RWPE2 (cell line): Measurements from ENCODE around the gene CPEB3.

Experiments used
- ATAC-seq: fragments of 200-7000 bp; cut with Tn5 transposase; 3 replicates; pipeline ENCODE4 v1.9.1; 2021; ENCODE audit warnings: low read depth
- DNase-seq: peaks from one replicate; pipeline ENCODE4 v3.0.0-alpha.2; 2020; ENCODE audit warnings: low spot score
- H3K27ac ChIP-seq: fragments of 450-650 bp; 2 replicates; pipeline ENCODE4 v1.5.1; 2017; ENCODE audit warnings: mild to moderate bottlenecking; ENCODE audit not compliant: poor library complexity, severe bottlenecking
- H3K27me3 ChIP-seq: fragments of 250-450 bp; sonication (Bioruptor Pico); 2 replicates; pipeline ENCODE4 v1.5.1; 2021; ENCODE audit warnings: mild to moderate bottlenecking, moderate library complexity; ENCODE audit not compliant: insufficient read depth, poor library complexity, severe bottlenecking
- H3K36me3 ChIP-seq: fragments of 250-450 bp; sonication (Bioruptor Pico); 2 replicates; pipeline ENCODE4 v1.5.1; 2020; ENCODE audit warnings: low read depth, mild to moderate bottlenecking, moderate library complexity
- H3K4me1 ChIP-seq: fragments of 250-450 bp; sonication (Bioruptor Pico); 2 replicates; pipeline ENCODE4 v1.5.1; 2021; ENCODE audit warnings: mild to moderate bottlenecking, moderate library complexity; ENCODE audit not compliant: insufficient read depth, poor library complexity, severe bottlenecking
- H3K4me3 ChIP-seq: fragments of 250-450 bp; sonication (Bioruptor Pico); 2 replicates; pipeline ENCODE4 v1.5.1; 2021; ENCODE audit warnings: mild to moderate bottlenecking, moderate library complexity; ENCODE audit not compliant: severe bottlenecking
- H3K9me3 ChIP-seq: fragments of 250-450 bp; sonication (Bioruptor Pico); 2 replicates; pipeline ENCODE4 v1.5.1; 2021; ENCODE audit warnings: mild to moderate bottlenecking, moderate library complexity; ENCODE audit not compliant: severe bottlenecking
- TF ChIP-seq, protein P1 (sequence below): fragments of 450-650 bp; IDR thresholded peaks from one replicate; pipeline ENCODE4 v1.5.1; 2017; ENCODE audit warnings: mild to moderate bottlenecking, moderate library complexity; ENCODE audit not compliant: poor library complexity, severe bottlenecking

The CPEB3 gene

DNA sequence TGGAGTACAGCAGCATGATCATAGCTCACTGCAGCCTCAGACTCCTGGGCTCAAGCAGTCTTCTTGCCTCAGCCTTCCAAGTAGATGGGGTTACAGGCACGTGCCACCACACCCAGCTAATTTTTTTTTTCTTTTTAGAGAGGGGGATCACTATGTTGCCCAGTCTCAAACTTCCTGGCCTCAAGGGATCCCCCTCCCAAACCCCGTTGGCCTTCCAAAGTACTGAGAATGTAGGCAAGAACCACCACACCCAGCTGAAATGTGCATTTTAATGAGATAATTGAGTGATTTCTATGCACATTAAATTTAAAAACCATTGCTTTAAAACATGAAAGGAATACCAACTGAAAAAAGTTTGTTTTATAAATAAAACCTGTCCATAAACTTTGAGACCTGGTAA is 25.7 kb upstream of the CPEB3 start:
- Histone ChIP-seq H3K27me3 (no peaks in the 10 kb centered on the region), H3K4me1 (no peaks in the 10 kb centered on the region), H3K36me3 (peaks cover 28% of the 10 kb centered on the region), H3K9me3 (no peaks in the 10 kb centered on the region), H3K4me3 (no peak overlapping the region), H3K27ac (no peak overlapping the region)
- DNase-seq (no peak), ATAC-seq (no peak)
- TF ChIP-seq, protein P1, sequence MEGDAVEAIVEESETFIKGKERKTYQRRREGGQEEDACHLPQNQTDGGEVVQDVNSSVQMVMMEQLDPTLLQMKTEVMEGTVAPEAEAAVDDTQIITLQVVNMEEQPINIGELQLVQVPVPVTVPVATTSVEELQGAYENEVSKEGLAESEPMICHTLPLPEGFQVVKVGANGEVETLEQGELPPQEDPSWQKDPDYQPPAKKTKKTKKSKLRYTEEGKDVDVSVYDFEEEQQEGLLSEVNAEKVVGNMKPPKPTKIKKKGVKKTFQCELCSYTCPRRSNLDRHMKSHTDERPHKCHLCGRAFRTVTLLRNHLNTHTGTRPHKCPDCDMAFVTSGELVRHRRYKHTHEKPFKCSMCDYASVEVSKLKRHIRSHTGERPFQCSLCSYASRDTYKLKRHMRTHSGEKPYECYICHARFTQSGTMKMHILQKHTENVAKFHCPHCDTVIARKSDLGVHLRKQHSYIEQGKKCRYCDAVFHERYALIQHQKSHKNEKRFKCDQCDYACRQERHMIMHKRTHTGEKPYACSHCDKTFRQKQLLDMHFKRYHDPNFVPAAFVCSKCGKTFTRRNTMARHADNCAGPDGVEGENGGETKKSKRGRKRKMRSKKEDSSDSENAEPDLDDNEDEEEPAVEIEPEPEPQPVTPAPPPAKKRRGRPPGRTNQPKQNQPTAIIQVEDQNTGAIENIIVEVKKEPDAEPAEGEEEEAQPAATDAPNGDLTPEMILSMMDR, result no peak

DNA sequence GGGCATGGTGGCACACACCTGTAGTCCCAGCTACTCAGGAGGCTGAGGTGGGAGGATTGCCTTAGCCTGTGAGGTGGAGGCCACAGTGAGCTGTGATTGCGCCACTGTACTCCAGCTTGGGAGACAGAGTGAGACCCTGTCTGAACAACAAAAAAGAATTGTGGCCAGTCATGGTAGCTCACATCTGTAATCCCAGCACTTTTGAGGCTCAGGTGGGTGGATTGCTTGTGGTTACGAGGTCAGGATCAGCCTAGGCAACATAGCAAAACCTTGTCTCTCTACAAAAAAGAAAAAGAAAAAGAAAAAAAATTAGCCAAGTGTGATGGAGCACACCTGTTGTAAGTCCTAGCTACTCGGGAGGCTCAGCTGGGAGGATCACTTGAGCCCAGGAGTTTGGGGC is 22.9 kb upstream of the CPEB3 start:
- Histone ChIP-seq H3K4me3 (no peak overlapping the region), H3K27ac (no peak overlapping the region), H3K36me3 (peaks cover 48% of the 10 kb centered on the region), H3K9me3 (no peaks in the 10 kb centered on the region), H3K4me1 (no peaks in the 10 kb centered on the region), H3K27me3 (no peaks in the 10 kb centered on the region)
- DNase-seq (no peak), ATAC-seq (no peak)
- TF ChIP-seq, protein P1, result no peak

DNA sequence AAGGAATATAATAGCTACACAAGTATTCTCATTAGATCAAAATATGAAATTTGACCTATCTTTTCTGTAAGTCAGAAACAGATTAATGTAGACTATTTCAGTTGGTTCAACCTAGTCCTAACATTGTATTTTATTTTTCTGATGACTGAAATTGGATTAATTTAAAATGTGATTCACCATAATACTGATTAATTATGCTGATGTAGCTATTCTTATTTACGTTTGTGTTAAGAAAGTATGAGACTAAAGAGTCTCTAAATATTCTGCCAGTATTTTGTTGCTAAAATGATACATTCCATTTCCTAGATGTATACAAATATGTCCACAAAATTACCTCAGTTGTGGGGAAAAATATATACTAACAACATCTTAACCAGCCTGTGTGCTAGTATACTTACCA is 18.4 kb upstream of the CPEB3 start:
- TF ChIP-seq, protein P1, result no peak
- Histone ChIP-seq H3K27ac (no peak overlapping the region), H3K9me3 (no peaks in the 10 kb centered on the region)

DNA sequence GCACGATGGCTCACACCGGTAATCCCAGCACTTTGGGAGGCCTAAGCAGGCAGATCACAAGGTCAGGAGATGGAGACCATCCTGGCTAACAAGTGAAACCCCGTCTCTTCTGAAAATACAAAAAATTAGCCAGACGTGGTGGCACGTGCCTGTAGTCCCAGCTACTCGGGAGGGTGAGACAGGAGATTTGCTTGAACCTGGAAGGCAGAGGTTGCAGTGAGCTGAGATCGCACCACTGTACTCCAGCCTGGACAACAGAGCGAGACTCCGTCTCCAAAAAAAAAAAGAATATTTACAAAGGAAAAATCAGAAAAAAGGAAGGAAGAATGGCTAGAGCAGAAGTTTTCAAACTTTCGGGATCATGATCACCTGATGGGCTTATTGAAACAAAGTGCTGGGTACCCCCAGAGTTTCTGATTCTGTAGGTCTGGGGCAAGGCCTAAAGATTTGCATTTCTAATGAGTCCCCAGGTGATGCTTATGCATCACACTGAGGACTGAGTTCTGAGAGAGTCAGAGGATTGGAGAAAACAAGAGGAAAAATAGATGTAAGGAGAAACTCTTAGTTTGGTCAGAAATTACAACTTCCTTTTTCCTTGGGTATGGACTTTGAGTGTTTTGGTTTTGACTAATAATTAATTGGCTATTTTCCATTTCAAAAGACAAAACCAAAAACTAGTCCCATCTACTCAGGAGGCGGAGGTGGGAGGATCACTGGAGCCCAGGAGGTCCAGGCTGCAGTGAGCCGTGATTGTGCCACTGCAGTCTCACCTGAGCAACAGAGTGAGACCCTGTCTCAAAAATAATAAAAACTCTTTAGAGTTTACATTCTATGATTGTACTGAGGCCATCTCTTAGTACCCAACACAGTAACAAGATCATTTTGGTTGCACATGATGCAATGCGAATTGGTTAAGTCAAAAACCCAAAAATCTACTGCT is 14.5 kb upstream of the CPEB3 start:
- no peak for ATAC-seq
- H3K27ac ChIP-seq, result no peak overlapping the region
- DNase-seq, result no peak
- H3K9me3 ChIP-seq, result no peaks in the 10 kb centered on the region
- TF ChIP-seq, protein P1, result no peak
- H3K27me3 ChIP-seq, result no peaks in the 10 kb centered on the region
- no peaks in the 10 kb centered on the region for H3K4me1 ChIP-seq
- peaks cover 37% of the 10 kb centered on the region for H3K36me3 ChIP-seq
- no peak overlapping the region for H3K4me3 ChIP-seq

More for the DNA sequence above, 18.4 kb upstream of the CPEB3 start:
- Histone ChIP-seq H3K36me3 (peaks cover 44% of the 10 kb centered on the region), H3K27me3 (no peaks in the 10 kb centered on the region), H3K4me3 (no peak overlapping the region), H3K4me1 (no peaks in the 10 kb centered on the region)
- ATAC-seq, result no peak
- DNase-seq, result no peak

DNA sequence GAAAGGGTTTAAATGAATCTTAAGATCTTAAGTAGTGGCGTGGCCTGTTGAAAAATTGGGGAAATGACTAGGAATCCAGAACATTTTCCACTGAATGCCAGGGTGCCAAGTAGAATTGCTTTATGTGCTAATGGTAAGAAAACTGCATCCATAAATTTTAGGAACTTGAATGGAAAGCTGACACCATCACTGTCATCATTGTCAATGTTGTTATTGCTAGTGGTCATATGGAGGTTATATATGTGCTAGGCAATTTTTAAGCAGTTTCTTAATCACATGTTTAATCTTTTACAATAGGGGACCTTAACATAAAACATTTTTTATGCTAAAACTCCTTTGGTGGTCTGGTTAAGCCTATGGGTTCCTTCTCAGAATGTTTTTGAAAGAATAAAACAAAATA is 13.2 kb upstream of the CPEB3 start:
- no peak overlapping the region for H3K4me3 ChIP-seq
- H3K27ac ChIP-seq, result no peak overlapping the region
- H3K9me3 ChIP-seq, result no peaks in the 10 kb centered on the region
- DNase-seq (no peak), ATAC-seq (no peak)
- no peaks in the 10 kb centered on the region for H3K4me1 ChIP-seq
- no peaks in the 10 kb centered on the region for H3K27me3 ChIP-seq
- TF ChIP-seq, protein P1, result no peak
- H3K36me3 ChIP-seq, result peaks cover 29% of the 10 kb centered on the region; the same call in 1 of the 2 replicates
